H1 (cell line): ENCODE results near the gene ANGPTL8. TPM values are rescaled to one million over a fixed set of nuclear protein-coding genes. Genes with fewer than 3 reads are reported as not detected.

Experiments
- CTCF ChIA-PET: fragments of 300-600 bp; sonication (Branson Sonifier 250); formaldehyde crosslinking; loops from one replicate; lab custom pipeline; 2021; ENCODE audit not compliant: partially characterized antibody; lab: Charles Lee
- POLR2A ChIA-PET: fragments of 300-600 bp; sonication (Branson Sonifier 250); formaldehyde crosslinking; loops from one replicate; lab custom pipeline; 2021; ENCODE audit warnings: inconsistent platforms; ENCODE audit not compliant: partially characterized antibody; lab: Charles Lee
- DNase-seq, 2 experiments: peaks; one replicate each; pipeline versions ENCODE4 v3.0.0 to v3.0.0-alpha.2; 2010 to 2022; ENCODE audit warnings: low spot score in 2 of 2, low read depth in 1 of 2, mixed read lengths in 1 of 2
- FAIRE-seq: peaks from 2 replicates; lab custom pipeline; 2011; peaks lifted over from hg19 to GRCh38; lab: Jason Lieb, UNC
- H2AFZ ChIP-seq: 2 replicates; pipeline ENCODE4 v1.8.1; 2012; ENCODE audit warnings: low read length, inconsistent platforms
- H2AK5ac ChIP-seq: 2 replicates; pipeline ENCODE4 v1.6.1; 2013; ENCODE audit warnings: low read depth, low read length
- H2BK120ac ChIP-seq: replicated peaks from 2 replicates; pipeline ENCODE3; 2013; ENCODE audit warnings: low read depth, low read length, inconsistent platforms
- H2BK12ac ChIP-seq: 2 replicates; pipeline ENCODE4 v1.6.1; 2013; ENCODE audit warnings: low read depth, low read length
- H2BK15ac ChIP-seq: 2 replicates; pipeline ENCODE4 v1.6.1; 2013; ENCODE audit warnings: low read length
- H2BK20ac ChIP-seq: 2 replicates; pipeline ENCODE4 v1.6.1; 2013; ENCODE audit warnings: low read length
- H2BK5ac ChIP-seq: 2 replicates; pipeline ENCODE4 v1.6.1; 2013; ENCODE audit warnings: low read depth, low read length
- H3K14ac ChIP-seq: 2 replicates; pipeline ENCODE4 v1.6.1; 2013; ENCODE audit warnings: inconsistent platforms; ENCODE audit not compliant: insufficient read length
- H3K18ac ChIP-seq: 2 replicates; pipeline ENCODE4 v1.6.1; 2013; ENCODE audit warnings: low read length; ENCODE audit errors: extremely low read depth
- H3K23ac ChIP-seq: 2 replicates; pipeline ENCODE4 v1.6.1; 2013; ENCODE audit warnings: inconsistent platforms; ENCODE audit not compliant: insufficient read length
- H3K23me2 ChIP-seq: 2 replicates; pipeline ENCODE4 v1.6.1; 2013; ENCODE audit warnings: low read depth, low read length
- H3K27ac ChIP-seq: 2 replicates; pipeline ENCODE4 v1.6.1; 2011; ENCODE audit warnings: low read depth, low read length, inconsistent platforms
- H3K27me3 ChIP-seq, 4 experiments: replicated peaks in 1 of 4; 1 replicate in 1 of 4; 2 replicates in 3 of 4; pipeline versions ENCODE4 v1.6.1 to v1.8.1; 2011 to 2013; ENCODE audit warnings: low read length in 3 of 4, mild to moderate bottlenecking in 3 of 4, inconsistent platforms in 2 of 4, mixed read lengths in 2 of 4, moderate library complexity in 1 of 4; ENCODE audit not compliant: control insufficient read depth in 3 of 4, insufficient read depth in 3 of 4; ENCODE audit errors: extremely low read depth in 1 of 4
- H3K36me3 ChIP-seq, 4 experiments: 2 replicates each; pipeline versions ENCODE4 v1.6.1 to v1.8.1; 2011 to 2013; ENCODE audit warnings: mild to moderate bottlenecking in 4 of 4, low read length in 3 of 4, moderate library complexity in 2 of 4, control low read depth in 1 of 4, inconsistent platforms in 1 of 4; ENCODE audit not compliant: insufficient read depth in 4 of 4, control insufficient read depth in 2 of 4
- H3K4ac ChIP-seq: replicated peaks from 2 replicates; pipeline ENCODE3; 2013; ENCODE audit warnings: low read length, low read depth, mixed read lengths, inconsistent platforms; ENCODE audit not compliant: insufficient read length
- H3K4me1 ChIP-seq, 4 experiments: replicated peaks in 1 of 4; 1 replicate in 1 of 4; 2 replicates in 3 of 4; pipeline versions ENCODE4 v1.6.1 to v1.8.1; 2011 to 2013; ENCODE audit warnings: low read length in 3 of 4, inconsistent platforms in 2 of 4, mixed read lengths in 1 of 4; ENCODE audit not compliant: insufficient read depth in 4 of 4, control insufficient read depth in 3 of 4
- H3K4me2 ChIP-seq, 2 experiments: 2 replicates each; pipeline versions ENCODE4 v1.6.1 to v1.8.1; 2011 to 2013; ENCODE audit warnings: low read depth in 2 of 2, low read length in 2 of 2, control low read depth in 1 of 2, inconsistent platforms in 1 of 2, mild to moderate bottlenecking in 1 of 2; ENCODE audit not compliant: insufficient read depth in 1 of 2
- H3K4me3 ChIP-seq, 4 experiments: fragments of 200-600, 300-600 bp in 1 of 4; sonication (generic), shearing (Covaris generic), sonication (Bioruptor Twin) in 1 of 4; 2 replicates each; pipeline versions ENCODE4 v1.5.1 to v1.8.1; 2011 to 2016; ENCODE audit warnings: low read length in 4 of 4, low read depth in 3 of 4, control low read depth in 2 of 4, inconsistent platforms in 2 of 4, mild to moderate bottlenecking in 2 of 4, mixed read lengths in 1 of 4, moderate library complexity in 1 of 4; ENCODE audit not compliant: insufficient read depth in 2 of 4; ENCODE audit errors: extremely low read depth in 1 of 4
- H3K56ac ChIP-seq: replicated peaks from 2 replicates; pipeline ENCODE3; 2013; ENCODE audit warnings: low read depth, mild to moderate bottlenecking, mixed read lengths, low read length, inconsistent platforms; ENCODE audit not compliant: insufficient read length
- H3K79me1 ChIP-seq: 2 replicates; pipeline ENCODE4 v1.6.1; 2013; ENCODE audit warnings: low read depth, low read length, control low read depth
- H3K79me2 ChIP-seq, 2 experiments: 2 replicates each; pipeline versions ENCODE4 v1.6.1 to v1.8.1; 2012 to 2013; ENCODE audit warnings: low read length in 2 of 2, mild to moderate bottlenecking in 2 of 2, inconsistent platforms in 1 of 2; ENCODE audit not compliant: insufficient read depth in 2 of 2, control insufficient read depth in 1 of 2
- H3K9ac ChIP-seq, 4 experiments: replicated peaks in 1 of 4; 1 replicate in 1 of 4; 2 replicates in 3 of 4; pipeline versions ENCODE4 v1.6.1 to v1.8.1; 2011 to 2013; ENCODE audit warnings: low read depth in 3 of 4, low read length in 3 of 4, control low read depth in 2 of 4, mild to moderate bottlenecking in 2 of 4, moderate library complexity in 2 of 4, inconsistent platforms in 1 of 4; ENCODE audit errors: extremely low read depth in 1 of 4
- H3K9me3 ChIP-seq, 2 experiments: 2 replicates each; pipeline versions ENCODE4 v1.6.1 to v1.8.1; 2012 to 2013; ENCODE audit warnings: mild to moderate bottlenecking in 2 of 2, moderate library complexity in 2 of 2, control low read depth in 1 of 2, inconsistent platforms in 1 of 2, low read depth in 1 of 2, low read length in 1 of 2, mixed read lengths in 1 of 2; ENCODE audit not compliant: insufficient read depth in 2 of 2
- H4K20me1 ChIP-seq, 2 experiments: replicated peaks in 1 of 2; 2 replicates each; pipeline versions ENCODE3 to v1.8.1; 2011 to 2013; ENCODE audit warnings: inconsistent platforms in 2 of 2, low read length in 2 of 2, mild to moderate bottlenecking in 1 of 2; ENCODE audit not compliant: insufficient read depth in 2 of 2, control insufficient read depth in 1 of 2
- H4K5ac ChIP-seq: 2 replicates; pipeline ENCODE4 v1.6.1; 2013; ENCODE audit warnings: low read length, low read depth, mixed read lengths, inconsistent platforms; ENCODE audit not compliant: insufficient read length
- H4K8ac ChIP-seq: 2 replicates; pipeline ENCODE4 v1.8.0; 2013; ENCODE audit warnings: mild to moderate bottlenecking, moderate library complexity, low read length, inconsistent platforms; ENCODE audit not compliant: insufficient read depth; ENCODE audit errors: extremely low read depth
- H4K91ac ChIP-seq: replicated peaks from 2 replicates; pipeline ENCODE3; 2013; ENCODE audit warnings: low read length, mixed read lengths, inconsistent platforms; ENCODE audit not compliant: insufficient read length
- KDM1A ChIP-seq: fragments of 200-600, 300-600 bp; sonication (generic); IDR thresholded peaks from 2 replicates; pipeline ENCODE4 v1.7.1; 2016; ENCODE audit warnings: mild to moderate bottlenecking, low read length, borderline replicate concordance
- SIN3A ChIP-seq, 2 experiments: IDR thresholded peaks in 1 of 2; conservative IDR thresholded peaks in 1 of 2; 2 replicates each; pipeline ENCODE4 v1.6.1; 2011 to 2012; ENCODE audit warnings: low read length in 2 of 2, improper control_type of control experiment in 1 of 2, low read depth in 1 of 2, mild to moderate bottlenecking in 1 of 2
- WGBS, 2 experiments: shearing (Covaris generic) in 1 of 2; methylation state at CpG; one replicate each; pipeline versions ENCODE4 v1.1.6 to v1.1.7; 2013 to 2015; ENCODE audit warnings: low lambda C conversion rate in 2 of 2, mixed read lengths in 2 of 2, inconsistent platforms in 1 of 2, low coverage in 1 of 2, missing lambda C conversion rate in 1 of 2; ENCODE audit not compliant: insufficient replicate concordance in 2 of 2, insufficient coverage in 1 of 2, insufficient read length in 1 of 2; ENCODE audit errors: extremely low coverage in 1 of 2, missing lambda C conversion rate in 1 of 2; 5-methylcytosine and 5-hydroxymethylcytosine counted together
- polyA plus RNA-seq, 7 experiments: library from polyadenylated mRNA; depleted of rRNA in 3 of 7; stranded (reverse) in 5 of 7; unstranded in 2 of 7; fragments of >200 nt in 5 of 7; fragments of 200-250 nt in 2 of 7; gene quantifications; 1 replicate in 5 of 7; 2 replicates in 1 of 7; 4 replicates in 1 of 7; pipeline versions ENCODE4 v1.2.1 to v1.2.3, GENCODE V29; 2011 to 2013; ENCODE audit warnings: missing spikeins in 2 of 7, mixed read lengths in 2 of 7
- total RNA-seq: library from RNA; stranded (reverse); fragmentation: NEBNext Ultra II Directional; extraction: Animal tissue kit (Norgen Biotek cat#: 25700); gene quantifications from 2 replicates; pipeline ENCODE4 v1.2.1, GENCODE V29; 2021

ANGPTL8 gene
- total and polyA plus RNA-seq, 2 of the 8 experiments (the other 6 are each of a cell fraction or from before 2014, with no cell fraction given): not detected

DNA sequence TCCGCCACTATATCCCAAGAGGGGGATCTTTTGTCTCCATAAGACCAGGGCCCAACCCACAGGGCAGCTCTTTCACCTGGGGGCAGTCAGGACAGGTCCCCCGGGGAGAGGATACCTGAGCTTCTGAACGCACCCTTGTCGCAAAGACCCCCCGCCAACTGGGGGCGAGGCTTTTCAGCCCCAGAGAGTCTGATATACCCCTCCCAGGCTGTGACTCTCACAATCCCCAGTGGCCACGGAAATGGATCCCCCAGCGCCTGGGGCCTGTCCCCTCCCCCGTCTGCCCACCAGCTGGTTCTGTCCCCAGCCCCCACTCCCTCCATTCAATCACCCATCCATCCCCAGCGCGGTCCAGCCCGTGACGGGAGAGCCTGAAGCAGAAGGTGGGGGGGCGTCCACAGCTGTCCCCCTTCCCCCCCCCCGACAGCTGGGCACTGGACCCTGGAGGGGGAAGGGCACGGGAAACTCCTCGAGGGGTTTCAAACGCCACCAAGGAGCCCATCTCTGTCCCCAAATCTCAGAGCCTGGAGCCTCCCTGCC, 22.1 kb downstream of the ANGPTL8 start:
- Histone ChIP-seq H3K79me1 (peaks cover 3% of the 10 kb centered on the region; the same call in 1 of the 2 replicates), H3K4me2 (peak overlapping the region; percentile 58 to 80), H3K36me3 (no peaks in the 10 kb centered on the region), H2BK12ac (no peak overlapping the region), H2BK15ac (no peak overlapping the region), H3K14ac (no peak overlapping the region), H4K91ac (peak overlapping the region; percentile 65), H3K27me3 (no peaks in the 10 kb centered on the region), H3K23me2 (no peaks in the 10 kb centered on the region; the same call in 1 of the 2 replicates), H3K23ac (no peak overlapping the region), H3K56ac (no peak overlapping the region), H3K4ac (no peak overlapping the region), H2BK5ac (peak overlapping the region; percentile 49; the same call in 1 of the 2 replicates), H3K9me3 (no peaks in the 10 kb centered on the region), H2AFZ (no peak overlapping the region), H2AK5ac (no peak overlapping the region), H3K9ac (peak overlapping the region; percentile 58 to 71 (median 68); a peak in 6 of 7 replicates), H2BK120ac (no peak overlapping the region), H3K27ac (no peak overlapping the region), H2BK20ac (no peak overlapping the region), H4K20me1 (peaks cover 0 to 2% of the 10 kb centered on the region in 2 experiments), H3K4me1 (peaks cover 0 to 9% (median 3%) of the 10 kb centered on the region in 4 experiments; a peak in 5 of 7 replicates), H4K5ac (no peak overlapping the region), H4K8ac (peak overlapping the region; percentile 93; the same call in 1 of the 2 replicates), H3K18ac (no peak overlapping the region), H3K4me3 (peak overlapping the region; percentile 39 to 77 (median 72)), H3K79me2 (peaks cover 0 to 6% of the 10 kb centered on the region in 2 experiments; a peak in 1 of 4 replicates)
- TF ChIP-seq SIN3A (conservative IDR thresholded peaks at IDR 0.05 in 1 of 2, IDR thresholded peaks at IDR 0.05 in 1 of 2; ENCODE audit: low read depth in 1 of 2, low read length in 2 of 2) (0 out of 4 replicates have a peak, but pooled peaks of 1 of the 2 experiments have one; percentile 4), KDM1A (no peak)
- peak in 1 of 2 experiments; percentile 61 for DNase-seq
- CTCF ChIA-PET: interaction anchor here (0.9 to 1.4 kb wide), 2 partner anchors 18 to 25 kb away, joined by 3 read pairs; no protein-coding TSS in a partner anchor
- 60% methylated on average over 2 of the region's 18 CpGs; no CpG with 5 or more reads in 1 of the 2 experiments for WGBS, 2 experiments
- POLR2A ChIA-PET: interaction anchor here (0.9 to 1.6 kb wide), 4 partner anchors 9 to 113 kb away, joined by 3 to 5 read pairs (median 3); partner anchors contain the start of gene SWSAP1
- FAIRE-seq: no peak
